HUES64 (cell line): ENCODE results near the gene PERM1.

ENCODE experiments used
- H3K27ac ChIP-seq: 2 replicates; pipeline ENCODE4 v1.7.0; 2013; ENCODE audit warnings: low read depth, low read length, inconsistent platforms
- H3K27me3 ChIP-seq: 2 replicates; pipeline ENCODE4 v1.6.1; 2013; ENCODE audit warnings: mild to moderate bottlenecking, low read length; ENCODE audit not compliant: insufficient read depth
- H3K36me3 ChIP-seq: 2 replicates; pipeline ENCODE4 v1.6.1; 2013; ENCODE audit warnings: mild to moderate bottlenecking, low read length; ENCODE audit not compliant: insufficient read depth
- H3K4me1 ChIP-seq: 2 replicates; pipeline ENCODE4 v1.6.1; 2013; ENCODE audit warnings: mild to moderate bottlenecking, low read length, moderate library complexity; ENCODE audit not compliant: insufficient read depth
- H3K4me3 ChIP-seq: 2 replicates; pipeline ENCODE4 v1.5.1; 2013; ENCODE audit warnings: mild to moderate bottlenecking, low read length, moderate library complexity
- H3K9ac ChIP-seq: 2 replicates; pipeline ENCODE4 v1.6.1; 2013; ENCODE audit warnings: mild to moderate bottlenecking, low read depth, low read length
- H3K9me3 ChIP-seq: 2 replicates; pipeline ENCODE4 v1.6.1; 2013; ENCODE audit warnings: low read depth, low read length; ENCODE audit not compliant: insufficient read depth
- WGBS: fragments of 150-250, 120-280 bp; methylation state at CpG from one replicate; pipeline ENCODE4 v1.1.7; 2013; ENCODE audit warnings: missing lambda C conversion rate; 5-methylcytosine and 5-hydroxymethylcytosine counted together

The PERM1 gene

GRCh38 chr1:966704-967300 is 15.1 kb downstream of the PERM1 start:
- H3K27ac ChIP-seq = no peak overlapping the region
- H3K9me3 ChIP-seq = no peaks in the 10 kb centered on the region
- 3% methylated on average over 60 of the region's 60 CpGs for WGBS
- peaks cover 17% of the 10 kb centered on the region for H3K36me3 ChIP-seq
- no peaks in the 10 kb centered on the region for H3K4me1 ChIP-seq
- peak overlapping the region; percentile 62 for H3K4me3 ChIP-seq
- H3K9ac ChIP-seq = peak overlapping the region; percentile 54; the same call in 1 of the 2 replicates
- H3K27me3 ChIP-seq = peaks cover 56% of the 10 kb centered on the region

DNA sequence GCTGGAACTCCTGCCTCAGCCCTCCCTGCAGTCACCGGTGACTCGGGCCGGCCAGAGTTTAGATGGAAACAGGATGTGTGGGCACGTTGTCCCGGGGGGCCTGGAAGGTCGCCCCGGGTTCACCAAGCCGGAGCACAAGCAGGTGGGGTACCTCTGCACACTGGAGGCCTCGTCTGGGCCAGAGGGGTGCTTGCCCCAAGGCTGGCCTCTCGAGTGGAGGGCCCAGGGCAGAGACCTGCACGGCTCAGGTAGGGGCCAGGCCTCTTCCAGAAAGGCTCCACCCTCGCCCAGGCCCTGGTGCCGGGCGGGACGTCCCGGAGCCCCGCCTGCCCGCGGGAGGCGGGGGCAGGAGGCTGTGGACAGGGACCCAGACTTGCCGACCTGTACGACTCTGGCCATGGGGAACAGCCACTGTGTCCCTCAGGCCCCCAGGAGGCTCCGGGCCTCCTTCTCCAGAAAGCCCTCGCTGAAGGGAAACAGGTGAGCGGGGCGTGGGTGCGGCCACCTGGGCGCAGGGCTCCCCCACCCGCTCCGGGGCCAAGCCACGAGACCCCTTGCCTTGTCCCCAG is 15.7 kb downstream of the PERM1 start, which contains the start of gene PLEKHN1:
Gene PLEKHN1 (plus strand): TSS at position 348 of the 569 bp plus-strand sequence. CDS start 50 bp downstream, at position 398.
- Histone ChIP-seq H3K27ac (no peak within 1 kb of the TSS), H3K27me3 (peaks cover 62% of the 10 kb centered on the region), H3K4me3 (peak within 1 kb of the TSS; percentile 62), H3K36me3 (peaks cover 17% of the 10 kb centered on the region), H3K9ac (peak within 1 kb of the TSS; percentile 54; the same call in 1 of the 2 replicates), H3K4me1 (no peaks in the 10 kb centered on the region), H3K9me3 (no peaks in the 10 kb centered on the region)
- 19% methylated on average over 31 of the region's 31 CpGs for WGBS

DNA sequence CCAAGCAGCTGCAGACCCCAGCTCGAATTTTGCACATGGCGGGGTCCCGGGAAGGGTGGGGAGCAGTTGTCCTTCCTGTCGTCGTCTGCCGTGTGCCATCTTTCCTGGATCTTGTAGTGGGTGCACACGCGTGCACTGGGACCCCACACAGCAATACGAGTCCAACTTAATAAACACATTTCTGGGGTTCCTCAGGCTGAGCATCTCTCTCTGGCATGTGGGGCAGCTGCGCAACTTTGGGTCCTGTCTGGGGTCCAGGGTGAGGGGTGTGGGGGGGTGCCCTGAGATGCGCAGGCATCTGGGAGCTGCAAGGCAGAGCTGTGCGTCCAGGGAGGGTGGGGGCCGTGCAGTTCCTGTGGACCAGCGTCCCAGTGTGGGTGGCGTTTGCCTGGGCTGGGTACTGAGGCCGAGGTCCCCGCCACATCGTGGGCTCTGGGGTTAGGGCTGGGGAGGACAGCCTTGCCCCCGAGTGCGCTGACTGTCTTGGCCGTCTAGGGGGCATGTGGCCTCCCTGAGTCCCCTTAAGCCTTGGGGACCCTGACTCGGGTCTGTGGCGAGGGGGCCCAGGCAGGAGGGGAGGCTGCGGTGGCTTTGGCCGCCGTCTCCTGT is 16.3 kb downstream of the PERM1 start:
- Histone ChIP-seq H3K9ac (no peak overlapping the region), H3K36me3 (peaks cover 17% of the 10 kb centered on the region), H3K4me3 (no peak overlapping the region; the same call in 1 of the 2 replicates), H3K4me1 (no peaks in the 10 kb centered on the region), H3K27ac (no peak overlapping the region), H3K9me3 (no peaks in the 10 kb centered on the region), H3K27me3 (peaks cover 59% of the 10 kb centered on the region)
- 87% methylated on average over 26 of the region's 26 CpGs for WGBS

GRCh38 chr1:964691-965525 is 17.0 kb downstream of the PERM1 start:
- Histone ChIP-seq H3K27me3 (peaks cover 57% of the 10 kb centered on the region), H3K9ac (no peak overlapping the region), H3K4me1 (no peaks in the 10 kb centered on the region), H3K36me3 (peaks cover 17% of the 10 kb centered on the region), H3K9me3 (no peaks in the 10 kb centered on the region), H3K4me3 (no peak overlapping the region), H3K27ac (no peak overlapping the region)
- WGBS = 95% methylated on average over 32 of the region's 51 CpGs

- Histone ChIP-seq H3K27me3 (peaks cover 57% of the 10 kb centered on the region), H3K27ac (no peak overlapping the region), H3K4me3 (no peak overlapping the region), H3K9ac (no peak overlapping the region), H3K4me1 (no peaks in the 10 kb centered on the region), H3K9me3 (no peaks in the 10 kb centered on the region), H3K36me3 (peaks cover 17% of the 10 kb centered on the region)
- WGBS = 95% methylated on average over 47 of the region's 47 CpGs
Measured at GRCh38 chr1:963746-964525, 18.0 kb downstream of the PERM1 start.

DNA sequence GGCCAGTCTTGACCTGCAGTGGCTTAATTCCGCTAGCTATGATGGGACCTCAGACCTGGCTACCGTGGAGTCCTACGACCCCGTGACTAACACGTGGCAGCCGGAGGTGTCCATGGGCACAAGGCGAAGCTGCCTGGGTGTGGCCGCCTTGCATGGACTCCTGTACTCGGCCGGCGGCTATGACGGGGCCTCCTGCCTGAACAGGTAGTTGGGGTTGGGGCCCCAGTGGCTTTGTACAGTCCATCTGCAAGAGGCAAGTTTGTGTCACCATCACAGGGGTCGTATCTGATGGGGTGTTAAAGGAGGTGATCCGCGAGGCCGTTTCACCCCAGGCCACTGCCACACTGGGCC is 18.6 kb downstream of the PERM1 start:
- H3K4me1 ChIP-seq = no peaks in the 10 kb centered on the region
- peaks cover 50% of the 10 kb centered on the region for H3K27me3 ChIP-seq
- WGBS = 95% methylated on average over 16 of the region's 16 CpGs

DNA sequence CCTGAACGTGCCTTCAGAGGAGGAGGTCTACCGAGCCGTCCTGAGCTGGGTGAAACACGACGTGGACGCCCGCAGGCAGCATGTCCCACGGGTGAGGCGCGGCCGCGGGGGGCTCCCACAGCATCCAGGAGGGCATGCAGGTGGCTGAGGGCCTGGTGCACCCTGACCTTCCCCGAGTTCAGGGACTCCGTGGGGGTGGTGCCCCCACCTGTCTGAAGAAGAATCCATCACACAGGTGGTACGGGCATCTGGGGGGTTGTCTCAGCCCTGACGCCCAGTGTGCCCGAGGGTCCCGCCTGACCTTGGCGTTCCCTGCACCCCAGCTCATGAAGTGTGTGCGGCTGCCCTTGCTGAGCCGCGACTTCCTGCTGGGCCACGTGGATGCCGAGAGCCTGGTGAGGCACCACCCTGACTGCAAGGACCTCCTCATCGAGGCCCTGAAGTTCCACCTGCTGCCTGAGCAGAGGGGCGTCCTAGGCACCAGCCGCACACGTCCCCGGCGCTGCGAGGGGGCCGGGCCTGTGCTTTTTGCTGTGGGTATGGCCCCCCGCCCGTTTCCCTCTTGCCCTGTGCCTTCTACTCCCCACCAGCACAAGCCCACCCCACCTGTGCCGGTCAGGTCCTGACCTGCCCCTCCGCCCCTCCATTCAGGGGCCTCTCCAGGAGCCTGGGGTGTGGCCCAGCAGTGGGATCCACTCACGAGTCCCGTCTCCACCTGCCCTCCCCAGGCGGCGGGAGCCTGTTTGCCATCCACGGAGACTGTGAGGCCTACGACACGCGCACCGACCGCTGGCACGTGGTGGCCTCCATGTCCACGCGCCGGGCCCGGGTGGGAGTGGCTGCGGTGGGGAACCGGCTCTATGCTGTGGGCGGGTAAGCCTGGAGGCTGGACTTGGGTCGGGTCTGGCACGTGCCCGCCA is 19.3 kb downstream of the PERM1 start:
- Histone ChIP-seq H3K36me3 (peaks cover 17% of the 10 kb centered on the region), H3K4me1 (no peaks in the 10 kb centered on the region), H3K27me3 (peaks cover 44% of the 10 kb centered on the region), H3K9ac (no peak overlapping the region), H3K27ac (no peak overlapping the region), H3K4me3 (no peak overlapping the region), H3K9me3 (no peaks in the 10 kb centered on the region)
- WGBS = 95% methylated on average over 57 of the region's 57 CpGs

More for the DNA sequence above, 18.6 kb downstream of the PERM1 start:
- Histone ChIP-seq H3K4me3 (no peak overlapping the region), H3K36me3 (peaks cover 17% of the 10 kb centered on the region), H3K27ac (no peak overlapping the region), H3K9me3 (no peaks in the 10 kb centered on the region), H3K9ac (no peak overlapping the region)

- H3K4me1 ChIP-seq = no peaks in the 10 kb centered on the region
- H3K9ac ChIP-seq = peak overlapping the region; percentile 47; the same call in 1 of the 2 replicates
- H3K9me3 ChIP-seq = no peaks in the 10 kb centered on the region
- peaks cover 30% of the 10 kb centered on the region for H3K36me3 ChIP-seq
- no peak overlapping the region for H3K27ac ChIP-seq
- 33% methylated on average over 56 of the region's 56 CpGs for WGBS
- H3K4me3 ChIP-seq = peak overlapping the region; percentile 67
- H3K27me3 ChIP-seq = peaks cover 30% of the 10 kb centered on the region
Measured at GRCh38 chr1:961132-961669, 20.7 kb downstream of the PERM1 start.

DNA sequence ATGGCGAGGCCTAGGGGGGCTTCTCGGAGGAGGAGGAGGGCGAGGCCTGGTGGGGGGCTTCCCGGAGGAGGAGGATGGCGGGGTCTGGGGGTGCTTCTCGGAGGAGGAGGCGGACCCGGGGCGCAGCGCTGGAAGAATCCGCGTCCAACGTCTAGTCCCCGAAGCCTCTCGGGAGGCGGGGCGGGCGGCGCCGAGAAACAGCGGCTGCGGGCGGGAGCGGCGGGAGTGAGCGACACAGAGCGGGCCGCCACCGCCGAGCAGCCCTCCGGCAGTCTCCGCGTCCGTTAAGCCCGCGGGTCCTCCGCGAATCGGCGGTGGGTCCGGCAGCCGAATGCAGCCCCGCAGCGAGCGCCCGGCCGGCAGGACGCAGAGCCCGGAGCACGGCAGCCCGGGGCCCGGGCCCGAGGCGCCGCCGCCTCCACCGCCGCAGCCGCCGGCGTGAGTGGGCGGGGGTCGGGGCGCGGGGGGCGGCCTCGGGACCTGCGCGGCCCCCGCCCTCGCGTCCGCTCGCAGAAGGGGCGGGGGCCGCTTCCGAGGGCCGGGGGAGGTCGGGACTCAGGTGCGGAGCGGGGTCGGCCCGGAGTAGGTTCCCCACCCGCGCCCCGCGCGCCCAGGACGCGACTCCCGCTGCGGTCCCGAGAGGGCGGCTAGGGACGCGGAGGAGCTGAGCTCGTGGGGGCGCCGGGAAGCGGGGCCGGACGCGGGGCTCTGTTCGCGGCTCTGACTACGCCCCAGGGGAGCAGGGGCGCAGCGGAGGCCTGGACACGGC is 21.3 kb downstream of the PERM1 start, which contains the start of gene KLHL17:
Gene KLHL17 (plus strand): TSS at position 222 of the 769 bp plus-strand sequence. CDS start 110 bp downstream, at position 332.
- no peaks in the 10 kb centered on the region for H3K9me3 ChIP-seq
- peak within 1 kb of the TSS; percentile 47; the same call in 1 of the 2 replicates for H3K9ac ChIP-seq
- peaks cover 36% of the 10 kb centered on the region for H3K36me3 ChIP-seq
- H3K4me3 ChIP-seq = peak within 1 kb of the TSS; percentile 85
- H3K27me3 ChIP-seq = peaks cover 23% of the 10 kb centered on the region
- H3K27ac ChIP-seq = no peak within 1 kb of the TSS
- under 1% methylated on average over 109 of the region's 109 CpGs for WGBS
- no peaks in the 10 kb centered on the region for H3K4me1 ChIP-seq
